ENCODE measurements around the gene GBF1.

GBF1 gene

GRCh38 chr10:102274062-102274461, 28.7 kb downstream of the GBF1 start:
- H3K4me3 Mint-ChIP-seq: no peak overlapping the region
- H3K27me3 Mint-ChIP-seq: no peaks in the 10 kb centered on the region
- H3K36me3 Mint-ChIP-seq: peaks cover 3% of the 10 kb centered on the region
- H3K27ac Mint-ChIP-seq: no peak overlapping the region
- peaks cover 26% of the 10 kb centered on the region for H3K4me1 Mint-ChIP-seq (ENCODE audit: low read depth)
- H3K9me3 Mint-ChIP-seq (ENCODE audit: low read depth): no peaks in the 10 kb centered on the region

GRCh38 chr10:102275343-102275742, 30.0 kb downstream of the GBF1 start:
- Mint-ChIP-seq H3K36me3 (peaks cover 3% of the 10 kb centered on the region), H3K4me3 (no peak overlapping the region), H3K9me3 (ENCODE audit: low read depth) (no peaks in the 10 kb centered on the region), H3K27me3 (no peaks in the 10 kb centered on the region), H3K27ac (no peak overlapping the region), H3K4me1 (ENCODE audit: low read depth) (peaks cover 34% of the 10 kb centered on the region)

GRCh38 chr10:102279104-102279503, 33.8 kb downstream of the GBF1 start:
- H3K4me3 Mint-ChIP-seq: no peak overlapping the region
- peaks cover 46% of the 10 kb centered on the region for H3K4me1 Mint-ChIP-seq (ENCODE audit: low read depth)
- peaks cover 3% of the 10 kb centered on the region for H3K36me3 Mint-ChIP-seq
- no peak overlapping the region for H3K27ac Mint-ChIP-seq
- H3K9me3 Mint-ChIP-seq (ENCODE audit: low read depth): no peaks in the 10 kb centered on the region
- H3K27me3 Mint-ChIP-seq: no peaks in the 10 kb centered on the region

- Mint-ChIP-seq H3K36me3 (peaks cover 3% of the 10 kb centered on the region), H3K27ac (peak overlapping the region; percentile 72), H3K27me3 (no peaks in the 10 kb centered on the region), H3K9me3 (ENCODE audit: low read depth) (no peaks in the 10 kb centered on the region), H3K4me3 (peak overlapping the region; percentile 60), H3K4me1 (ENCODE audit: low read depth) (peaks cover 59% of the 10 kb centered on the region)
Measured at GRCh38 chr10:102280397-102281101, 35.2 kb downstream of the GBF1 start.

GRCh38 chr10:102281102-102281487, 35.8 kb downstream of the GBF1 start:
- Mint-ChIP-seq H3K36me3 (peaks cover 3% of the 10 kb centered on the region), H3K4me1 (ENCODE audit: low read depth) (peaks cover 65% of the 10 kb centered on the region), H3K4me3 (no peak overlapping the region), H3K27me3 (no peaks in the 10 kb centered on the region), H3K9me3 (ENCODE audit: low read depth) (no peaks in the 10 kb centered on the region), H3K27ac (peak overlapping the region; percentile 72)

GRCh38 chr10:102283488-102283887, 38.2 kb downstream of the GBF1 start:
- peaks cover 2% of the 10 kb centered on the region for H3K36me3 Mint-ChIP-seq
- peak overlapping the region; percentile 55 for H3K27ac Mint-ChIP-seq
- peaks cover 77% of the 10 kb centered on the region for H3K4me1 Mint-ChIP-seq (ENCODE audit: low read depth)
- H3K27me3 Mint-ChIP-seq: no peaks in the 10 kb centered on the region
- H3K9me3 Mint-ChIP-seq (ENCODE audit: low read depth): no peaks in the 10 kb centered on the region
- peak overlapping the region; percentile 46 for H3K4me3 Mint-ChIP-seq

- Mint-ChIP-seq H3K27ac (peak overlapping the region; percentile 55), H3K4me1 (ENCODE audit: low read depth) (peaks cover 74% of the 10 kb centered on the region), H3K4me3 (peak overlapping the region; percentile 46), H3K9me3 (ENCODE audit: low read depth) (no peaks in the 10 kb centered on the region), H3K27me3 (no peaks in the 10 kb centered on the region), H3K36me3 (peaks cover 2% of the 10 kb centered on the region)
Measured at GRCh38 chr10:102283890-102284289, 38.6 kb downstream of the GBF1 start.

GRCh38 chr10:102284531-102284930, 39.2 kb downstream of the GBF1 start:
- peak overlapping the region; percentile 25 for H3K27ac Mint-ChIP-seq
- peaks cover 2% of the 10 kb centered on the region for H3K36me3 Mint-ChIP-seq
- H3K27me3 Mint-ChIP-seq: no peaks in the 10 kb centered on the region
- peak overlapping the region; percentile 28 for H3K4me3 Mint-ChIP-seq
- H3K9me3 Mint-ChIP-seq (ENCODE audit: low read depth): no peaks in the 10 kb centered on the region
- H3K4me1 Mint-ChIP-seq (ENCODE audit: low read depth): peaks cover 72% of the 10 kb centered on the region

- Mint-ChIP-seq H3K36me3 (peaks cover 2% of the 10 kb centered on the region), H3K27ac (peak overlapping the region; percentile 25), H3K27me3 (no peaks in the 10 kb centered on the region), H3K9me3 (ENCODE audit: low read depth) (no peaks in the 10 kb centered on the region), H3K4me1 (ENCODE audit: low read depth) (peaks cover 66% of the 10 kb centered on the region), H3K4me3 (no peak overlapping the region)
Measured at GRCh38 chr10:102285133-102285532, 39.8 kb downstream of the GBF1 start.

GRCh38 chr10:102286216-102286615, 40.9 kb downstream of the GBF1 start:
- Mint-ChIP-seq H3K27ac (no peak overlapping the region), H3K36me3 (peaks cover 2% of the 10 kb centered on the region), H3K4me3 (no peak overlapping the region), H3K4me1 (ENCODE audit: low read depth) (peaks cover 61% of the 10 kb centered on the region), H3K27me3 (no peaks in the 10 kb centered on the region), H3K9me3 (ENCODE audit: low read depth) (no peaks in the 10 kb centered on the region)

GRCh38 chr10:102287538-102287937, 42.2 kb downstream of the GBF1 start:
- H3K27me3 Mint-ChIP-seq: no peaks in the 10 kb centered on the region
- H3K36me3 Mint-ChIP-seq: peaks cover 2% of the 10 kb centered on the region
- H3K9me3 Mint-ChIP-seq (ENCODE audit: low read depth): no peaks in the 10 kb centered on the region
- H3K27ac Mint-ChIP-seq: no peak overlapping the region
- H3K4me3 Mint-ChIP-seq: no peak overlapping the region
- H3K4me1 Mint-ChIP-seq (ENCODE audit: low read depth): peaks cover 56% of the 10 kb centered on the region

GRCh38 chr10:102287991-102288390, 42.7 kb downstream of the GBF1 start:
- Mint-ChIP-seq H3K27me3 (no peaks in the 10 kb centered on the region), H3K4me1 (ENCODE audit: low read depth) (peaks cover 52% of the 10 kb centered on the region), H3K36me3 (peaks cover 2% of the 10 kb centered on the region), H3K9me3 (ENCODE audit: low read depth) (no peaks in the 10 kb centered on the region), H3K4me3 (no peak overlapping the region), H3K27ac (no peak overlapping the region)

GRCh38 chr10:102289356-102289755, 44.0 kb downstream of the GBF1 start:
- Mint-ChIP-seq H3K9me3 (ENCODE audit: low read depth) (no peaks in the 10 kb centered on the region), H3K36me3 (peaks cover 2% of the 10 kb centered on the region)

GRCh38 chr10:102289840-102290239, 44.5 kb downstream of the GBF1 start:
- peaks cover 34% of the 10 kb centered on the region for H3K4me1 Mint-ChIP-seq (ENCODE audit: low read depth)
- H3K36me3 Mint-ChIP-seq: peaks cover 2% of the 10 kb centered on the region
- H3K4me3 Mint-ChIP-seq: no peak overlapping the region
- no peaks in the 10 kb centered on the region for H3K27me3 Mint-ChIP-seq
- H3K27ac Mint-ChIP-seq: no peak overlapping the region
- no peaks in the 10 kb centered on the region for H3K9me3 Mint-ChIP-seq (ENCODE audit: low read depth)

More at GRCh38 chr10:102289356-102289755, 44.0 kb downstream of the GBF1 start:
- H3K4me3 Mint-ChIP-seq: no peak overlapping the region
- no peak overlapping the region for H3K27ac Mint-ChIP-seq
- H3K4me1 Mint-ChIP-seq (ENCODE audit: low read depth): peaks cover 38% of the 10 kb centered on the region
- H3K27me3 Mint-ChIP-seq: no peaks in the 10 kb centered on the region

GRCh38 chr10:102291221-102291905, 46.0 kb downstream of the GBF1 start:
- Mint-ChIP-seq H3K36me3 (peaks cover 2% of the 10 kb centered on the region), H3K9me3 (ENCODE audit: low read depth) (no peaks in the 10 kb centered on the region), H3K27ac (no peak overlapping the region), H3K4me1 (ENCODE audit: low read depth) (peaks cover 20% of the 10 kb centered on the region), H3K27me3 (no peaks in the 10 kb centered on the region), H3K4me3 (no peak overlapping the region)

Measured in activated naive CD8-positive, alpha-beta T cell (primary cell).